Mesendoderm (in vitro differentiated cells): ENCODE results near the gene ACOXL.

ENCODE experiments used
- DNase-seq: peaks from one replicate; pipeline ENCODE4 v3.0.0; 2013
- H2AK5ac ChIP-seq: 2 replicates; pipeline ENCODE4 v1.6.1; 2013; ENCODE audit warnings: low read length, inconsistent platforms
- H2BK120ac ChIP-seq: 2 replicates; pipeline ENCODE4 v1.6.1; 2013; ENCODE audit warnings: low read depth, mild to moderate bottlenecking, low read length, moderate library complexity, mixed read lengths
- H2BK15ac ChIP-seq: replicated peaks from 2 replicates; pipeline ENCODE4 v1.6.1; 2013; ENCODE audit warnings: low read depth, mild to moderate bottlenecking, moderate library complexity
- H2BK5ac ChIP-seq: 2 replicates; pipeline ENCODE4 v1.6.1; 2013; ENCODE audit warnings: low read length, inconsistent platforms
- H3K18ac ChIP-seq: 2 replicates; pipeline ENCODE4 v1.6.1; 2013; ENCODE audit warnings: mild to moderate bottlenecking, low read length, mixed read lengths
- H3K23ac ChIP-seq: one replicate; pipeline ENCODE4 v1.6.1; 2013; ENCODE audit warnings: low read length
- H3K27ac ChIP-seq: 2 replicates; pipeline ENCODE4 v1.5.1; 2013; ENCODE audit warnings: low read depth, mild to moderate bottlenecking, inconsistent platforms, low read length, moderate library complexity
- H3K27me3 ChIP-seq: 2 replicates; pipeline ENCODE4 v1.6.1; 2013; ENCODE audit warnings: low read length, control low read depth, mild to moderate bottlenecking, inconsistent platforms; ENCODE audit not compliant: insufficient read depth, poor library complexity
- H3K36me3 ChIP-seq: 2 replicates; pipeline ENCODE4 v1.6.1; 2013; ENCODE audit warnings: low read length, inconsistent platforms; ENCODE audit not compliant: control insufficient read depth, insufficient read depth
- H3K4ac ChIP-seq: one replicate; pipeline ENCODE4 v1.6.1; 2013; ENCODE audit warnings: low read depth, mild to moderate bottlenecking, low read length, moderate library complexity
- H3K4me1 ChIP-seq: 2 replicates; pipeline ENCODE4 v1.6.1; 2013; ENCODE audit warnings: low read depth, low read length, inconsistent platforms; ENCODE audit not compliant: control insufficient read depth
- H3K4me2 ChIP-seq: 2 replicates; pipeline ENCODE4 v1.6.1; 2013; ENCODE audit warnings: low read length
- H3K4me3 ChIP-seq: 2 replicates; pipeline ENCODE4 v1.5.1; 2013; ENCODE audit warnings: mild to moderate bottlenecking, low read length
- H3K56ac ChIP-seq: one replicate; pipeline ENCODE4 v1.6.1; 2013; ENCODE audit warnings: low read length
- H3K79me1 ChIP-seq: 2 replicates; pipeline ENCODE4 v1.6.1; 2013; ENCODE audit warnings: low read length, inconsistent platforms
- H3K79me2 ChIP-seq: 2 replicates; pipeline ENCODE4 v1.6.1; 2013; ENCODE audit warnings: mild to moderate bottlenecking, low read length; ENCODE audit not compliant: control insufficient read depth, insufficient read depth
- H3K9ac ChIP-seq: 2 replicates; pipeline ENCODE4 v1.6.1; 2013; ENCODE audit warnings: low read length, inconsistent platforms
- H4K5ac ChIP-seq: one replicate; pipeline ENCODE4 v1.6.1; 2013; ENCODE audit warnings: low read length
- H4K8ac ChIP-seq: one replicate; pipeline ENCODE4 v1.6.1; 2013; ENCODE audit warnings: low read depth, mild to moderate bottlenecking, control low read depth, low read length, moderate library complexity
- WGBS: extraction: QIAGEN DNeasy Blood & Tissue Kit; methylation state at CpG from one replicate; pipeline ENCODE4 v1.1.7; 2013; ENCODE audit warnings: low lambda C conversion rate, missing lambda C conversion rate; ENCODE audit not compliant: insufficient coverage; ENCODE audit errors: extremely low coverage; 5-methylcytosine and 5-hydroxymethylcytosine counted together

ACOXL gene

DNA sequence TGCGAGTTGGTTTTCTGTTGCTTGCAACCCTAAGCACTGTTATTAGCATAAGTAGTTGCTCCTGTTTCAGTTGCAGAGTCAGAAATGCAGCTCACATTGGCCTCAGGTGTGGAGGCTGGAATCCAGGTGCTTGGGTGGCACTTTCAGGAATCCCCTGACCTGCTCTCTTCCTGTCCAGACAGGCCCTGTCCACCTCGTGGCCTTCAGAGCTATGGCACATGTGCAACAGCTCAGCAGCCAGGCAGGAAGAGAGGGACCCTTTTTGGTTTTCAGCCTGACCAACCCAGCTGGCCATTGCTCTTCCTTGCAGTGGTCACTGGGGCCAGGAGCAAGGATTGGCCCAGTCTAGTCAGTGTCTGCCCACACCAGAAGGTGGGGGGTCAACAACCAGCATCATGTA, 12.7 kb downstream of the ACOXL start:
- no peak overlapping the region for H3K18ac ChIP-seq
- no peak for DNase-seq
- no peak overlapping the region for H3K9ac ChIP-seq
- no peak overlapping the region for H2AK5ac ChIP-seq
- H4K5ac ChIP-seq = no peak overlapping the region
- no peaks in the 10 kb centered on the region for H3K27me3 ChIP-seq
- H3K23ac ChIP-seq = no peak overlapping the region
- no peak overlapping the region for H3K4me3 ChIP-seq
- H2BK120ac ChIP-seq = no peak overlapping the region
- H2BK15ac ChIP-seq = no peak overlapping the region
- H2BK5ac ChIP-seq = no peak overlapping the region
- H3K79me2 ChIP-seq = no peaks in the 10 kb centered on the region
- H3K79me1 ChIP-seq = no peaks in the 10 kb centered on the region
- H4K8ac ChIP-seq = no peak overlapping the region
- H3K4me1 ChIP-seq = peaks cover 11% of the 10 kb centered on the region
- no peak overlapping the region for H3K4me2 ChIP-seq
- no peak overlapping the region for H3K56ac ChIP-seq
- no peaks in the 10 kb centered on the region for H3K36me3 ChIP-seq
- no peak overlapping the region for H3K4ac ChIP-seq
- no peak overlapping the region for H3K27ac ChIP-seq
- no CpG with 5 or more reads among the region's 2 CpGs for WGBS

DNA sequence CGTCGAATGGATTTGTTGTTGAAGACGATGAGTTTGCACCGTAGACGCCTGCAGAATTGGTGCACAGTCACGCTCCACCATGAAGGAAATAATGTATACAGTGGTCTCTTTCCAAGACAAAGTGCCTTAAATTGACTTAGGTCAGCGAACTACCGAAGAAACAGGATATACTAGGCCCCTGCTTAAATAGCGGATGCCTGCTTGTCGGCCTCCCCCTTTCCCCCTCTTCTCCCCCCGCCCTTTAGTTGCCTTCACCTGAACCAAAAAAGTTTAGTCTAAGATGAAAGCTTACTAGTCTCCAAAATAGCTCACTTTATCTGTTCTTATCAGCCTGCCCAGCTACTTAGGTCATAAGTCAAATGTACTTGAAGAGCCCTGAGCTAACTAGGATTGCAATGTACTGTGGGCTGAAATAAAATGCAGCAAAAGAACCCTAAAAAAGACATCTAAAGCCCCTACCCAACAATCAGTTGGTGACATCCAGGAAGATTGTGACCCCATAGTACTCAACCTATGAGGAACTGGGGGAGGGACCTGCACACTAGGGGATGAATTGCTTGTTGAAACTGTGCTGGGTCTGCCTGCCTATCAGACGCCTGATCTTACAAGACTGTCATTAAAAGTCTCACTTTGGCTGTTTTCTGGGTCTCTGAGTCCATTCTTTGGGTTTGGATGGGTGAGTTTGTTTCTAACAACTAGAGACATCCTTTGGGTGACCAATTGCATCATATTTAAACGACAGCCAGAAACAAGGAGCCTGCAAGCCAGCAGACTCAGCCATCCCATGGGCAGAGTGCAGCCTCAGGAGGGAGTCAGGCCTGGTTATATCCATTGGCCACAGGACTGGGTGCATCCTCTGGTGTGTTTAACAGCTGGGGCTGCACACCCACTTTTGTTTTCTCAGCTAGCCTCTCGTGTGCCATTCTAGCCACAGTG, 14.5 kb downstream of the ACOXL start:
- no peak overlapping the region for H4K5ac ChIP-seq
- H2BK120ac ChIP-seq = no peak overlapping the region
- no peak overlapping the region for H3K4me3 ChIP-seq
- H3K79me1 ChIP-seq = no peaks in the 10 kb centered on the region
- no peaks in the 10 kb centered on the region for H3K79me2 ChIP-seq
- H2BK15ac ChIP-seq = no peak overlapping the region
- no peaks in the 10 kb centered on the region for H3K27me3 ChIP-seq
- no peak overlapping the region for H3K4ac ChIP-seq
- H2AK5ac ChIP-seq = no peak overlapping the region
- H2BK5ac ChIP-seq = no peak overlapping the region
- no CpG with 5 or more reads among the region's 14 CpGs for WGBS
- no peak overlapping the region for H3K18ac ChIP-seq
- H3K56ac ChIP-seq = no peak overlapping the region
- no peak overlapping the region for H3K4me2 ChIP-seq
- no peak overlapping the region for H3K9ac ChIP-seq
- no peak overlapping the region for H3K27ac ChIP-seq
- H4K8ac ChIP-seq = no peak overlapping the region
- no peak overlapping the region for H3K23ac ChIP-seq
- peaks cover under 1% of the 10 kb centered on the region for H3K4me1 ChIP-seq
- DNase-seq = no peak
- H3K36me3 ChIP-seq = no peaks in the 10 kb centered on the region

DNA sequence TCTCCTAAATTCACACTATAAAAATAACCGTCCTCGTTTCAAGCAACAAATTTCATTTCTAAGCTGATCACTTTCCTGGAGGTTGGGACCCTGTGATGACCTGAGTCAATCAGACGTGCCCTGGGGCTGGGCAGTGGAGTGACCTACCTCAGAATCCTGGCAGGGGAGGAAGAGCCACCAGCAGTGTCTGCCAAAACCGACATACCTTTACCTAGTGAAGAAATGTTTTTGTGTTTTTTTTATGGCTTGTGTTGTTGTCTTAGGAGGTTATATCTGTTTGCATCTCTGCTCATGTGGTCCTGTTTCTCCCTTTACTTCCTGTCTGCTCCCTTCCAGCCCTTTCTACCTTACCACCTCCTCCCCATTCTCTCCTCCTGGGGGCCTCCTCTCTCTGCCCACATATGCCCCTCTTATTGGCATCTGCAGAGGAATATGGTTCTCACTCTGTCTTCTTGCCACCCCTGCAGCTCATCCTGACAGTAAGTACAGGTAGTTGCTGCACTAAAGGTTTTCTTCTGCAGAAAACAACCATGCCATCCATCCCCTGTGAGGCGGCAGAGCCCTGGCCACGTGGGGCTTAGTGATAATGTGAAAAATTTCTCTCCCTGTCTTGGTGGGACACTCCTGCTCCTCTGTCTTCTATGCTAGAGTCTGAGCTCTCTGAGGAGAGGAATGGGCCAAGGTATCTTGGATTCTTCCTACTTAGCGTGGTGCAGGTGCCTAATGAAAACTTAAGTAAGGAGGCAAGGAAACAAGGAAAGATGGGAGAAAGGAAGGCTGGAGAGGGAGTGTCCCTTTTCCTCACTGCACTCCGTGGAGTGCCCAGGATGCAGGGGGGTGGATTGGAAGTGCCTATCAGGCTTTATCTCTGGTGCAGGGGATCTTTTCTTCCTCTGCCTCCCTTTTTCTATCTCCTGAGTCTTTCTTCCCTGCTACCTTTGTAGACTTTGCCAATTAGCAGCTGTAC, 15.4 kb downstream of the ACOXL start:
- H3K79me1 ChIP-seq = no peaks in the 10 kb centered on the region
- WGBS = 100% methylated on average over 2 of the region's 8 CpGs
- no peak for DNase-seq
- no peak overlapping the region for H2AK5ac ChIP-seq
- H3K18ac ChIP-seq = no peak overlapping the region
- H3K4ac ChIP-seq = no peak overlapping the region
- no peaks in the 10 kb centered on the region for H3K36me3 ChIP-seq
- no peaks in the 10 kb centered on the region for H3K79me2 ChIP-seq
- H4K5ac ChIP-seq = no peak overlapping the region
- H3K4me2 ChIP-seq = no peak overlapping the region
- peaks cover 3% of the 10 kb centered on the region for H3K4me1 ChIP-seq
- H3K23ac ChIP-seq = no peak overlapping the region
- no peak overlapping the region for H4K8ac ChIP-seq
- no peak overlapping the region for H3K56ac ChIP-seq
- no peak overlapping the region for H3K4me3 ChIP-seq
- H2BK5ac ChIP-seq = no peak overlapping the region
- no peak overlapping the region for H2BK15ac ChIP-seq
- H2BK120ac ChIP-seq = no peak overlapping the region
- no peak overlapping the region for H3K27ac ChIP-seq
- no peaks in the 10 kb centered on the region for H3K27me3 ChIP-seq
- no peak overlapping the region for H3K9ac ChIP-seq

DNA sequence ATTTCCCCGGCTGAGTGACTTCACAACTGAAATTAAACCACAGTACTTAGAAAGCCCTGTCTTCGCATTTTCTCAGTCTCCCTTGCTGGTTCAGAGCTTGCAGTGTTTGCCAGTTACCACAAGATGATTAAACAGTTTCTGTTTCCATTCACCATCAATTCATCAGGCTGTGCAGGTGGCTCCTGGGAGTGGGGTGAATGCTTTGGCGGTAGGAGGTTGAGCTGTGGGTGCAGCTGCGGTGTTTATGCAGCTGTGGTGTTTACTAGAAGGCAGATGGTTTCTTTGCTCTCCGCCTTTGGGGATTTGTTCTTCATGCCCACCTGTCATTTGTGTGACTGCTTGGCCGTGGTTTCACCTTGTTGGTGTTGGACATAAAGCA, 16.1 kb downstream of the ACOXL start:
- H4K5ac ChIP-seq = no peak overlapping the region
- no peak overlapping the region for H3K18ac ChIP-seq
- no peak overlapping the region for H3K9ac ChIP-seq
- peaks cover 3% of the 10 kb centered on the region for H3K4me1 ChIP-seq
- no peaks in the 10 kb centered on the region for H3K27me3 ChIP-seq
- no peak overlapping the region for H2BK120ac ChIP-seq
- no peaks in the 10 kb centered on the region for H3K36me3 ChIP-seq
- DNase-seq = no peak
- H4K8ac ChIP-seq = no peak overlapping the region
- H3K79me2 ChIP-seq = no peaks in the 10 kb centered on the region
- H3K27ac ChIP-seq = no peak overlapping the region
- no peak overlapping the region for H3K4me3 ChIP-seq
- no peak overlapping the region for H3K23ac ChIP-seq
- H2BK15ac ChIP-seq = no peak overlapping the region
- no CpG with 5 or more reads among the region's 6 CpGs for WGBS
- no peak overlapping the region for H2BK5ac ChIP-seq
- H3K56ac ChIP-seq = no peak overlapping the region
- H2AK5ac ChIP-seq = no peak overlapping the region
- no peak overlapping the region for H3K4me2 ChIP-seq
- no peaks in the 10 kb centered on the region for H3K79me1 ChIP-seq
- H3K4ac ChIP-seq = no peak overlapping the region

DNA sequence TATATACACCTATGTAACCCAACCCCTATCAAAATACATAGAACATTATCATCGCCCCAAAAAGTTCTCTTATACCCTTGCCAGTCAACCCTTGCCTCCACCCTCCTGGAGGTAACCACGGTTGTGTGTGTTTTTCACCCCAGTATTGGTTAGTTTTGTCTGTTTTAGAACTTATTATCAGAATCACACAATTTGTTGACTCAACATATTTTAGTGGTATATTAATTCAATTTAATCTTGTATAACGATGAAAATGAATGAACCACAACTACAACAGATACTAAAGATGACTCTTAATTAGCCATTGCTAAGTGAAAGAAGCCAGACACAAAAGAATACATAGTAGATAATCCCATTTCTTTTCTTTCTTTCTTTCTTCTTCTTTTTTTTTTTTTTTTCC, 19.3 kb downstream of the ACOXL start:
- no peak overlapping the region for H3K4me3 ChIP-seq
- no peak overlapping the region for H2BK5ac ChIP-seq
- no peak overlapping the region for H2BK120ac ChIP-seq
- H3K4me2 ChIP-seq = no peak overlapping the region
- no peak overlapping the region for H3K18ac ChIP-seq
- no CpG with 5 or more reads among the region's 3 CpGs for WGBS
- DNase-seq = no peak
- H3K79me2 ChIP-seq = no peaks in the 10 kb centered on the region
- H3K27me3 ChIP-seq = no peaks in the 10 kb centered on the region
- no peak overlapping the region for H3K4ac ChIP-seq
- H3K9ac ChIP-seq = no peak overlapping the region
- no peak overlapping the region for H4K8ac ChIP-seq
- H3K56ac ChIP-seq = no peak overlapping the region
- H3K79me1 ChIP-seq = no peaks in the 10 kb centered on the region
- no peak overlapping the region for H3K23ac ChIP-seq
- no peak overlapping the region for H4K5ac ChIP-seq
- no peaks in the 10 kb centered on the region for H3K36me3 ChIP-seq
- no peak overlapping the region for H3K27ac ChIP-seq
- H2BK15ac ChIP-seq = no peak overlapping the region
- peaks cover 3% of the 10 kb centered on the region for H3K4me1 ChIP-seq
- H2AK5ac ChIP-seq = no peak overlapping the region
